T-helper 9 cell (primary cell): Measurements from ENCODE around the gene CCDC74A.
"Not testable (repeated sequence)": the region's sequence is repeated elsewhere in the genome, so short reads cannot be mapped to it uniquely, and the experiment has no call there.

Source experiments
- DNase-seq: peaks from one replicate; pipeline ENCODE4 v3.0.0-alpha.2; 2020

Gene CCDC74A

DNA sequence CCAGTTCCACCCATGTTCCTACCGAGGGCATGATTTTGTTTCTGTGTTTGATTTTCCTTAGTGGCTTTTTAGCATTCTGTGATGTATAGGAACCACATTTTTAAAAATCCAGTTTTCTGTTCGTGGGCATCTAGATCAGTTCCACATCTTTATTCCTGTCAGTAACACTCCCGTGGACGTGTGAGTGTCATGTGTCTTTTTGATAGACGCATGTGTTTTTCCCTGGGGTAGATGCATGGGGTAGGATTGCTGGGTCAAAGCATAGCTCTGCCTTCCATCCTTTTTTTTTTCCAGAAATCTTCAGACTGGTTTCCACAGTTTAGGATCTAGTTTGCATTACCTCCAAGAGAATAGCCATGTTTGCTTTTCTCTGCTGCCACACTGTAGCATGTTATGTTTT is 38.7 kb downstream of the CCDC74A start:
- no peak for DNase-seq

DNA sequence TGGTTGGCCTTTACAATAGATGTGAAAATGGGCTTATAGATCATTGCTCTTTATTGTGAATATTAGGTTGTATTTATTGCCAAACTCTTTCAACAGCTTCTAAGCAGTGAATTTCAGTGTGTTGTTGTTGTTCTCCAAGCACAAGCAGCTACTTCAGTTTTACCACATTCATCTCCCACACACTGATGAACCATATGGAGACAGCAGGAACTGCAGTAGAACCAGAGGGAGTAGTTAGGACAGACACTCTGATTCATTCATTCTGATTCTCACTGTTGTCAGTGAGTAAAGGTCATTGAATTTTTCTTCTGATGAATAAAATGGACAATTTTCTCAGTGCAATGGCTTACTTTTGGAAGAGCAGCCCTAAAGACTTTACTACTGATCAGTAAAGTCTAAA is 40.2 kb downstream of the CCDC74A start:
- DNase-seq, result no peak

DNA sequence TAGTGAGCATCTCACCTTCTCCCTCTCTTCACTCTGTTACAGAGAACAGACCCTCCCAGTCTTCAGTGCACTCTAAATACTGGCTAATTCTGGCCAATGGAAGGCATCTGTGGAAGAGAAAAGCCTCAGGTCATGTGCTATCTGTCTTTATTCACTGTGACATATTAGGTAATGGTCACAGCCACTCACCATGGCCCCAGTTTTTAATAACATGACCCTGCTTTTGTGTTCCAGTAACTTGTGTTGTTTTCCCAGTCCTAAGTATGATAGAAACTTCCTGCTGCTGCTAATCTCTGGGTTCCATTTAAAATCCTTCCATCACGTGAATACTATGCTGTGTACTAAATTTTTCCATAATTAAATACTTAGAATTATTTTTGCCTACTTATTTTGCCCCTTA is 40.7 kb downstream of the CCDC74A start:
- DNase-seq, result not testable (repeated sequence)

DNA sequence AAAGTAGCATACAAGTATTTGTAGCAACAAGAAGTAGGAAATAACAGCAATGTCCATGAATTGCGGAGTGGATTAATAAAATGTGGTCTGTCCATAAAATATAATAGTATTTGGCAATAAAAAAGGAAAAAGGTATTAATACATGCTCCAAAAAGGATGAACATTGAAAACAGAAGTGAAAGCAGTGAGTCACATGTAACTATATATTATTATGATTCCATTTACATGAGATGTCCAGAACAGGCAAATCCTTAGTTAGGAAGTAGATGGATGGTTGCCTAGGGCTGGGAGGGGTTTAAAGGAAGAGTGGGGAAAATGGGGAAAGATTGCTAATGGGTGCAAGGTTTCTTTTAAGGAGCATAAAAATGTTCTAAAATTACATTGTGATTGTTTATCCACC is 44.5 kb downstream of the CCDC74A start:
- DNase-seq, result no peak

DNA sequence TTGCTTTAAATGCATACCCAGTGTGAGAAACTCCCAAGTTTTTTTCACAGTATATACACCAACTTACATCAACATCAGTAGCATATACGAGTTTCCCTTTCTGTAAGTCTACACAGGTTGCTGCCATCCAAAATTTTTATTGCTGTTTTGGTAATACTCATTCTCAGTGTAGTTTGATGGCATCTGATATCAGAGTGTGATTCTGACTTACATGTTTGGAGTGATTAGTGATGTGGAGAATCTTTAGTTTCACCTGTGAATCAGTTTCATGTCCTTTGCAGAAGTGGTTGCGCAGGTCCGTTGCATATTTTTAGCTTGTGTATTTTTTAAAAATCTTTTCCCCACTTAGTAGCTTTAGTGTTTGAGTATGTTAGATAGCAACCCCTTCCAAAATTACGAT is 50.1 kb downstream of the CCDC74A start:
- no peak for DNase-seq

DNA sequence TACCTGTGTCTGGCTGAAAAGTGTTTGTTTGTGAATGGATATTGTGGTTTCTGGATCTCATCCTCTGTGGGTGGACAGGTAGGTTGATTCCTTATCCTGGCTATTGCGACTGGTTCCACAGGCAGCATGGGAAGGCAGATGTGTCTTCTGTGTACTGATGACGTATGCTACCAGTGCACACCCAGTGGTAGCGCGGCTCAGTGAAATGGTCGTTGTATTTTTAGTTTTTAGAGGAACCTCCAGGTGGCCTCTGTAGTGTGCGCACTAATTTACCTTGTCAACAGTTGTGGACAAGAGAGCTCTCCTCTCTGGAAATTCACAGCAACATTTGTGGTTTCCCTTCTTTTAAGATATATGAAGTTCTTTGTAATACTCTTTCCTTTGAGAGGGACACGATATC is 52.5 kb downstream of the CCDC74A start:
- no peak for DNase-seq
